DOHH2 (cell line): Measurements from ENCODE around the gene TPM1.

Source experiments
- EZH2phosphoT487 ChIP-seq: fragments of 200-600 bp; sonication (generic); IDR thresholded peaks from 2 replicates; pipeline ENCODE4 v1.6.1; 2017; ENCODE audit warnings: borderline replicate concordance, mild to moderate bottlenecking, antibody characterized with exemption, low read length, moderate library complexity, mixed read lengths
- TF ChIP-seq, protein P1 (sequence below): fragments of 200-600 bp; sonication (generic); IDR thresholded peaks from one replicate; pipeline ENCODE4 v1.5.1; 2014; ENCODE audit warnings: antibody characterized with exemption, mild to moderate bottlenecking, low read depth, low read length; ENCODE audit not compliant: poor library complexity, severe bottlenecking

DNA sequence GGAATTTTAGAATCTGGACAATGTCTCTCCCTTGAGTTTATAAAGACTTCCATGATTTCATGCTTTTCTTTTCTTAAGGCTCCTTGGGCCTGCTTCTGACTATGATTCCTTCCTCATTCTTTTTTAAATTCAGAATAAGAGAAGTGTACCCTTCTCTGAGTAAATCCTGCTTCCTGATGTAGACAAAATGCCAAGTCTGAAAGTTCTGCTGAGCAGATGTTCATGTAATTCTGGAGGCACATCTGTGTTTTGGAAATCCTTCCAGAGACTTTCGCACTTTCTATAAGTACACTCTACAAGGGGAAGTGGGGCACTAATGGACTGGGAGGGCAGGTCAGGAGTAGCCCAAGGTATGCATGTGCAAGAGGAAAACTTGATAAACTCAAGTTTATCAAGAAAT, 24.8 kb downstream of the TPM1 start:
- TF ChIP-seq, protein P1, sequence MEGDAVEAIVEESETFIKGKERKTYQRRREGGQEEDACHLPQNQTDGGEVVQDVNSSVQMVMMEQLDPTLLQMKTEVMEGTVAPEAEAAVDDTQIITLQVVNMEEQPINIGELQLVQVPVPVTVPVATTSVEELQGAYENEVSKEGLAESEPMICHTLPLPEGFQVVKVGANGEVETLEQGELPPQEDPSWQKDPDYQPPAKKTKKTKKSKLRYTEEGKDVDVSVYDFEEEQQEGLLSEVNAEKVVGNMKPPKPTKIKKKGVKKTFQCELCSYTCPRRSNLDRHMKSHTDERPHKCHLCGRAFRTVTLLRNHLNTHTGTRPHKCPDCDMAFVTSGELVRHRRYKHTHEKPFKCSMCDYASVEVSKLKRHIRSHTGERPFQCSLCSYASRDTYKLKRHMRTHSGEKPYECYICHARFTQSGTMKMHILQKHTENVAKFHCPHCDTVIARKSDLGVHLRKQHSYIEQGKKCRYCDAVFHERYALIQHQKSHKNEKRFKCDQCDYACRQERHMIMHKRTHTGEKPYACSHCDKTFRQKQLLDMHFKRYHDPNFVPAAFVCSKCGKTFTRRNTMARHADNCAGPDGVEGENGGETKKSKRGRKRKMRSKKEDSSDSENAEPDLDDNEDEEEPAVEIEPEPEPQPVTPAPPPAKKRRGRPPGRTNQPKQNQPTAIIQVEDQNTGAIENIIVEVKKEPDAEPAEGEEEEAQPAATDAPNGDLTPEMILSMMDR: no peak
- TF ChIP-seq EZH2phosphoT487: no peak
